HFF-Myc (cell line): Measurements from ENCODE around the gene CDADC1.
"Not testable (repeated sequence)": the region's sequence is repeated elsewhere in the genome, so short reads cannot be mapped to it uniquely, and the experiment has no call there.

Source experiments
- DNase-seq: peaks from one replicate; pipeline ENCODE4 v3.0.0-alpha.2; 2011; ENCODE audit warnings: low read depth; ENCODE audit errors: extremely low read depth
- H3K4me3 ChIP-seq: replicated peaks from 2 replicates; pipeline ENCODE4 v1.5.1; 2011; ENCODE audit warnings: low read depth, mild to moderate bottlenecking, control low read depth, low read length
- TF ChIP-seq, protein P1 (sequence below): IDR thresholded peaks from 2 replicates; pipeline ENCODE4 v1.5.1; 2012; ENCODE audit warnings: mild to moderate bottlenecking, low read depth, low read length, control low read depth; ENCODE audit errors: missing control alignments

The CDADC1 gene

DNA sequence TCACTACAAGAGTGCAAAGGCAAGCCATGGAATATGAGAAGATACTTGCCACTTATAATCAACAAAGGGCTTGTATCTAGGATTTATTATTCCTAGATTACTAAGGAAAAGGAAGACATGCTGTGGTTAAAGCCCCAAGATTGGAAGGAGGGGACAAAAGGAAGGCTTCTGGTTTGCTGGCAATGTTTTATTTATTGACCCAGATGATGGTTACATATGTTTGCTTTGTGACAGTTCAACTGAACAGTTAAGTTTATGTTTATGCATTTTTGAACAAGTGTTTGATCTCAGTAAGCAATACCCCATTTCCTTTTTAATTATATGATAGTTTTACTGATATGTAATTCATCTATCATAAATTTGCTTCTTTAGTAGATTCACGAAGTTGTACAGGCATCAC is 40.3 kb downstream of the CDADC1 start:
- TF ChIP-seq, protein P1, sequence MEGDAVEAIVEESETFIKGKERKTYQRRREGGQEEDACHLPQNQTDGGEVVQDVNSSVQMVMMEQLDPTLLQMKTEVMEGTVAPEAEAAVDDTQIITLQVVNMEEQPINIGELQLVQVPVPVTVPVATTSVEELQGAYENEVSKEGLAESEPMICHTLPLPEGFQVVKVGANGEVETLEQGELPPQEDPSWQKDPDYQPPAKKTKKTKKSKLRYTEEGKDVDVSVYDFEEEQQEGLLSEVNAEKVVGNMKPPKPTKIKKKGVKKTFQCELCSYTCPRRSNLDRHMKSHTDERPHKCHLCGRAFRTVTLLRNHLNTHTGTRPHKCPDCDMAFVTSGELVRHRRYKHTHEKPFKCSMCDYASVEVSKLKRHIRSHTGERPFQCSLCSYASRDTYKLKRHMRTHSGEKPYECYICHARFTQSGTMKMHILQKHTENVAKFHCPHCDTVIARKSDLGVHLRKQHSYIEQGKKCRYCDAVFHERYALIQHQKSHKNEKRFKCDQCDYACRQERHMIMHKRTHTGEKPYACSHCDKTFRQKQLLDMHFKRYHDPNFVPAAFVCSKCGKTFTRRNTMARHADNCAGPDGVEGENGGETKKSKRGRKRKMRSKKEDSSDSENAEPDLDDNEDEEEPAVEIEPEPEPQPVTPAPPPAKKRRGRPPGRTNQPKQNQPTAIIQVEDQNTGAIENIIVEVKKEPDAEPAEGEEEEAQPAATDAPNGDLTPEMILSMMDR, result no peak
- DNase-seq, result no peak

DNA sequence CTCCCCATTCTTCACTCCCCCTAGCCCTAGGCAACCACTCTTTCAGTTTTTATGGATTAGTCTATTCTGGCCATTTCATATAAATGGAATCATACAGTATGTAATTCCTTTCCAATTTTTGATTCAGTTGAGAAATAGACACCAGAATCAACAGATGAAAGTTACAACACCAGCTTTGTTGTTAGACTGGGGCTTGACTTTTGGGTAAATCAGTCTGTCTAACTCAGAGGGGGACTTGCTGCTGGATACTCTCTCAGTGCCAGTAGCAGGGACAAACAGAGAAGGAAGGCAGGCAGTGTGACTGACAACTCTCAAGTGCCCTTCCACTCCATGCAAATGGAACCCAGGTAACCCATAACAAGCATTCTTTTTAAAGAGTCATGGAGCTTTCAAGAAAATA is 40.7 kb downstream of the CDADC1 start:
- TF ChIP-seq, protein P1, result no peak
- no peak overlapping the region for H3K4me3 ChIP-seq

More for the DNA sequence above, 40.3 kb downstream of the CDADC1 start:
- no peak overlapping the region for H3K4me3 ChIP-seq

DNA sequence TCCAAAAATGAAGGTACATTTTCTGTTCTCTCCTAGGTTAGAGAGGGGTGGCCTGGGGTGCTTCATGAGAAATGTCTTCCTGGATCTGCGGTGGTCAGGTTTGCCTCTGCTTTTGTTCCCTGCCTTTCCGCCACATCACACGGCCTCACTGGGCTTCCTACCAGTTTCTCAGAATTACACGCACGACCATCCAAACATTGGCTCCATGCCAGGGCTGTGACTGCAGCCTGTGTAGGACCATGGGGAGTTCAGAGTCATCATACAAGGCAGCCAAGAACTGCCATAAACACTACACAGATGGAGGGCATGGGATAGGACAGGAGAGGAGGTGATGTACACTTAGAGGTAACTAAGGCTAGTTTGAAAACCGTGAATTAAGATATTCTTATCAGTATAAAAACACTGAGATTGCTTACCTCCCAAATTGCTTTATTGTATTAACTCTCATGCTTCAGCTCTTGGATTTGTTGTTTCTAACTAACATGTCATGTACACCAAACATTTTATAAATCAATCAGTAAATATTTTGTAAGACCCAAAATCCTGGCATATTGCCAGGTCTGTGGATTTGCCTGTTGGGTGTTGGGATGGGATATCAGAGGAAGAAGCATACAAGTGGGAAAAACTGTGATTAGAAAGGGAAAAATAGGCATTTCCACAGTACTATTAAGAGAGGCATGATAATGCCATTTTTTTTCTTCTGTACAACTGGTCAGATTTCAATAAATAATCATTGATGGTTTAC is 45.2 kb downstream of the CDADC1 start:
- TF ChIP-seq, protein P1, result no peak
- no peak overlapping the region for H3K4me3 ChIP-seq
- DNase-seq, result no peak

More for the DNA sequence above, 40.7 kb downstream of the CDADC1 start:
- no peak for DNase-seq

DNA sequence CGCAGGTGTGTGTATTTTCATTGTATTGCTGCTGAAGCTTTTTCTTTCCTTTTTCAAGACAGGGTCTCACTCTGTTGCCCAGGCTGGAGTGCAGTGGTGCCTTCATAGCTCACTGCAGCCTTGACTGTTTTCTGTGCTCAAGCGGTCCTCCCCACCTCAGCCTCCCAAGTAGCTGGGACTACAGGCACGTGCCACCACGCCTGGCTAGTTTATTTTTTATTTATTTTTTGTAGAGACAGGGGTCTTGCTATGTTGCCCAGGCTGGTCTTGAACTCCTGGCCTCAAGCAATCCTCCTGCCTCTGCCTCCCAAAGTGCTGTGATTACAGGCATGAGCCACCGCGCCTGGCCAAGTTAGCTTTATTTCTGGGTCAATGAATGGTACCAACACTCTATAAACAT is 47.0 kb downstream of the CDADC1 start:
- H3K4me3 ChIP-seq, DNase-seq: not testable (repeated sequence)

DNA sequence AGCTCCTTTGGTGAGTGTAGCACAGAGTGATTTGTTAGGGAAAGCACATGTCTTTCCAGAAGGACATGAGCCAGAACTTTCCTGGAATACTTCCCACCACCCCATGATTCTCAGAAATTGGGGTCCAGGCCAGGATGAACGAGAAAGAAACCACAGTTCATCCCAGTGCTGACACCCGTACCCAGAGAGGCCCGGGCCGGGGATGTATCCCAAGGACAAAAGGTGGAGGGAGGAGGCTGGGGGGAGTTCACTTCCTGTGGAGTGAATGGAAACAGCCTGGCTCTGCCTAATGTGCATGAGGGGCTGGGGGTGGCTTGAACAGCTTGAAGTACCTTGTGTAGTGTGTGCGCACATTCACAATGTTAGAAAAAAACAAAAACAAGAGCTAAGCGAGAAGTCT is 47.5 kb downstream of the CDADC1 start:
- DNase-seq, result no peak
- TF ChIP-seq, protein P1, result no peak
- H3K4me3 ChIP-seq, result no peak overlapping the region

DNA sequence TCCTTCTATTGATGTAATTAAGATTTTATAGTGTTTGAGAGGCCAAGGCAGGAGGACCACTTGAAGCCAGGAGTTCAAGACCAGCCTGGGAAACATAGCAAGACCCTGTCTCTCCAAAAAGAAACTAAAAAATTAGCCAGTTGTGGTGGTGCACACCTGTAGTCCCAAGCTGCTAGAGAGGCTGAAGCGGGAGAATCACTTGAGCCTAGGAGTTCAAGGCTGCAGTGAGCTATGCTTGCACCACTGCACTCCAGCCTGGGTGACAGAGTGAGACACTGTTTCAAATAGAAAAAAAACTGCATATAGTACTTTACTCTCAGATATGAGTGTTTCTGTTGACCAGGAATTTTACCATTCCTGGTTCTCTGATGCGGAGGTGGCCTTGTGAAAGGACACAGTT is 48.9 kb downstream of the CDADC1 start:
- DNase-seq, result no peak
- no peak overlapping the region for H3K4me3 ChIP-seq
- TF ChIP-seq, protein P1, result no peak

DNA sequence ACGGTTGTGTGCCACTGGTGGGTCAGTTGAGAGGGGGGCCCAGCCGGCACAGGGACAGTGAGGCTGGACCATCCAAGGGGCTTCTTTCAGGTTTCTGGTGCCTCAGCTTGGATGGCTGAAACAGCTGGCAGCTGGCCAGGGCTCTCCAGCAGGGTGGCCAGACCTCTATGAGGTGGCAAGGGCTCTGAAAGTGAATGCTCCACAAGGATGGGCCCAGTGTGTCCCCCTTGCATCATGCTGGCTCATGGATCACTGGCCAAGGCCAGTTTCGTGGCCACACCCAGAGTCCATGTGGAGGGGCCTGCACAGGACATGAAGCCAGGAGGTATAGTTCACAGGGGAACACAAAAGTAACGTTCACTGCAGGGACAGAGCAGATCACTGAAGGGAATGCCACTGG is 49.6 kb downstream of the CDADC1 start:
- TF ChIP-seq, protein P1, result no peak
- DNase-seq, result no peak
- H3K4me3 ChIP-seq, result no peak overlapping the region
